Myocyte (in vitro differentiated cells): ENCODE results near the gene SLX9. TPM values are rescaled to one million over a fixed set of nuclear protein-coding genes. Genes with fewer than 3 reads are reported as not detected.
A peak's percentile ranks its signal among the peaks of the same experiment; 100 is the strongest.

ENCODE experiments used
- DNase-seq: peaks from one replicate; pipeline ENCODE4 v3.0.0-alpha.2; 2012; ENCODE audit warnings: low read depth
- total RNA-seq: library from RNA; depleted of rRNA; stranded (reverse); fragments of >200 nt; gene quantifications from 2 replicates; pipeline ENCODE4 v1.2.3, GENCODE V29; 2014

Gene SLX9
- total RNA-seq, 1 donor from 2014 or later: 13.6 TPM

- no peak for DNase-seq
Observed at GRCh38 chr21:44957047-44957831, 17.4 kb downstream of the SLX9 start.

DNA sequence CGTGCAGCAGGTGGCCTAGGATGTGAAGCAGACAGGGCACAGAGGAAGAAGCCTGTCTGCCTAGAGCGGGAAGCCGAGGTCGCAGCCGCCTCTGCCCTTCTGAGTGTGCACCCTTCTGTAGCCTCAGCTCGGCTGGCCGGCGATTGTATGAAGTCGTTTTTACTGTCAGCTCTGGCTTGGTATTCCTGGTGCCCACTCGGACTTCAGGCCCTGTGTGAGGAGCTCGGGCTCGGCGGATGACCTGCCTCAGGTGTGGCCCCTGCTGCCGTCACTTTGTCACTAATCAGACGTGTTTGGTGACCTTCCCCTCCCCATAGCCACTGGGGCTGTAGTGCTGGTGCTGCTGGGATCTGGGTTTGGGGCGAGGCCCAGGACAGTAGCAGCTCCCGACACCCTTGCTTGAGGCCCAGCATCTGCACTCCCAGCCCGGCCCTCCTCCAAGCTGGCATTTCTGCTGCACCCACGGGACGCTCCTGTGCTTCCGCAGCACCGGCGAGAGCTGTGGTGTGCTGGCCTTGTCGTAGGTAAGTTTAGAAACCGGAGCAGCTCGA, 18.1 kb downstream of the SLX9 start:
- no peak for DNase-seq

DNA sequence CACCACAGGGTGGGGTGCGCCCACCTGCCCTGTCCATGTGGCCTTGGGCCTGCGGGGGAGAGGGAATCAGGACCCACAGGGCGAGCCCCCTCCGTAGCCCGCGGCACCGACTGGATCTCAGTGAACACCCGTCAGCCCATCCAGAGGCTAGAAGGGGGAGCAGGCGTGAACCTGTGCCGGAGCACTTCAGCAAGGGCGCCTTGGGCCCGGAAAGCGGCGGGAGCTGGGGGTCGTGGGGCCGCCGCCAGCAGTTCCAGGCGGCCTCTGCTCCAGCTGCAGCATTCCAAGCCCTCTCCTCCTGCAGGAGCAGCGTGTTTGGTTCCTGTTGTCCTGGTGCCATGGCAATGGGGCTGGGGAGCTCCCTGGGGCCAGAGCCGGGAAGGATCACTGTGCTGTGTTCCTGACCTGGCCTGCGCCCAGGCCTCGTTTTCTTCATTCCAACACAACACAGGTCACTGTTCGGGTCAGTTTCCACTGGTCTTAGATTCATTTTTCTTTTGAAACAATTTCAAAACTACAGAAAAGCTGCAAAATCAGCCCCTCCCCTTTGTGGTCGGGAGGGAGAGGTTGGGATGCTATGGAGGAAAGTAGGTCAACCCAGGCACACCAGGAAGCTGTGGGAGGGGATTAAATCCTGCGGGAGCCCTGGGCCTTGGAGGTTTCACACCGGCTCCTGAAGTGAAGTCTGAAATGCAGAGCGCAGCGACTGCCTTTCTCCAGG, 18.8 kb downstream of the SLX9 start:
- peak; percentile 66 for DNase-seq

GRCh38 chr21:44959376-44960091, 19.7 kb downstream of the SLX9 start:
- no peak for DNase-seq

GRCh38 chr21:44960141-44961092, 20.6 kb downstream of the SLX9 start:
- DNase-seq: no peak

DNA sequence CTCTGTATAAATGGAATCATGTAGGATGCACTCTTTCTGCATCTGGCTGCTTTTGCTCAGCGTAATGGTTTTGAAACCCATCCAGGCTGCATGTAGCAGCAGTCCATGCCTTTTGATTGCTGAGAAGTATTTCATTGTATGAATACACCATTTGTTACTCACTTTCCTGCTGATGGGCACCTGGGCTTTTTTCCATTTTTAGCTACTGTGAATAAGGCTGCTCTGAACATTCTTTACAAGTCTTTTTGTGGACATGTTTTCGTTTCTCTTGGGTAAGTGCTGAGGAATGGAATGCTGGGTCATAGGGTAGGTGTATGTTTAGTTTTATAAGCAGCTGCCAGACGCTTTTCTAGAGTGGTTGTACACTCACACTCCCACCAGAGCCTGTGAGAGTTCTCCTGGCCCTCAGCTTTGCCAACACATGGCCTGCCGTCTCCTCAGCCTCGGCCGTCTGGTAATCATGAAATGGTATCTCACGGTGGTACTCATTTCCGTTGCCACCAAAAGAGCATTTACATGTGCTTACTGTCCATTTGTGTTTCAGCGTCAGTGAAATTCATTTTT, 22.7 kb downstream of the SLX9 start:
- DNase-seq: peak; percentile 85

DNA sequence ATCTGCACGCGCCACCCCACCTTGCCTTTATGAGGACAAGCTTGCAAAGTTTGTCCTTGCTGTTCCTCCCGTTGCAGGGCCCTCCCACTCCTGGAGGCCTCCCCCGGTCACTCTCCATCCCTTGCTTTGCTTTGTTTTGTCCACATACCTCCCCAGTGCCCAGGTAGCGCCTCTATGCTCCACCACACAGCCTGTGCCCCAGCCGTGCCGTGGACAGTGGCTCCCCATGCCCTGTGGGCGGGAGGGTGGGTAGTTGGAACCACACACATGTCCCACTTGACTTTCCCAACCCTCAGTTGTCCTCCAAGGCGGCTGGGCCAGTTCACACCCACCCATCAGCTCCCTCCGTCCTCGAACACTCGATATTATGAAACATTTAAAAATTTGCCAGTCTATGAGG, 24.6 kb downstream of the SLX9 start:
- DNase-seq: no peak

- DNase-seq: peak; percentile 84
Observed at GRCh38 chr21:44965251-44966022, 25.6 kb downstream of the SLX9 start.

DNA sequence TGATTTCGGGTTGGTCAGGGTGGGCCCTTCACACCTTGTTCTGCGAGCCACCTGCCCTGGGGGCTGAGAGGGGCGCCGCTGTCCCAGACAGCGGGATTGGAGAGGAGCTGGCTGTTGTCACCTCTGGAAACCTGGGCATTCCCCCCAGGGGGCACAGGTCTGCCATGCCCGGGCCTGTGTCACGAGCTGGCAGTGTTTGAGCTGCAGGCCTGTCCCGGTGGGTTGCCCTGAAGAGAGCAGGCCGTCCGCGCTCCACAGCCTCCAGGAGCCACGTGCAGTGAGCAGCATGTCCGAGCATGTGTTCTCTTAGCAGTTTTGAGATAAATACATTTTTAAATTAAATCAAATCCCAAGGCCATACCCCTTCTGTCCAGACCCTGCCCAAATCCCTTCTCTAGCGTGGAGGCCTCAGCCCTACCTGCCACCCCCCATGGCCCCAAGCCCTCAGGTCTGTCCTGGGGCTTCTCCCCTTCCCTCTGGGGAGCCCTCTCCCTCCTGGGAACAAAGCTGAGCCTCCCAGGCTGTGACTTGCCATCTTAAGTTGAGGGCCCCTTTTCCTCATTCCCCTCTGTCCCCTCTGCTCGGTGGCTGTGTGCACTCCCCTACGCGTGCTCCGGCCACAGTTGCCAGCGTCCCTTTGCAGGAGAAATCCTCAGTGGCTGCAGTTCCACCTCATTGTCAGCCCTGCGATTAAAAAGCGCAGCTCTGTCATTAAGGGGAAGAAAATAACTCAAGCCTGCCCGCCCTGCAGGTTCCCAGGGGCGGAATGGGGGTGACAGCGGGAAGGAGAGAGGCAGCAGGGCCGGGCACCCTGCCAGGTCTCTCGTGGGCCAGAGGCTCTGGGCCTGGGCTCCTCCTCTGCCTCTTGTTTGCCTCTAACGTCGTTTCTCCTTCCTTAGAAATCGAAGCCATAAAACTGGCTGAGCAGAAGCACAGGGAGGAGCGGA, 26.6 kb downstream of the SLX9 start:
- no peak for DNase-seq

- no peak for DNase-seq
Observed at GRCh38 chr21:44967082-44968047, 27.5 kb downstream of the SLX9 start.

- DNase-seq: no peak
Observed at GRCh38 chr21:44969066-44969670, 29.3 kb downstream of the SLX9 start.

DNA sequence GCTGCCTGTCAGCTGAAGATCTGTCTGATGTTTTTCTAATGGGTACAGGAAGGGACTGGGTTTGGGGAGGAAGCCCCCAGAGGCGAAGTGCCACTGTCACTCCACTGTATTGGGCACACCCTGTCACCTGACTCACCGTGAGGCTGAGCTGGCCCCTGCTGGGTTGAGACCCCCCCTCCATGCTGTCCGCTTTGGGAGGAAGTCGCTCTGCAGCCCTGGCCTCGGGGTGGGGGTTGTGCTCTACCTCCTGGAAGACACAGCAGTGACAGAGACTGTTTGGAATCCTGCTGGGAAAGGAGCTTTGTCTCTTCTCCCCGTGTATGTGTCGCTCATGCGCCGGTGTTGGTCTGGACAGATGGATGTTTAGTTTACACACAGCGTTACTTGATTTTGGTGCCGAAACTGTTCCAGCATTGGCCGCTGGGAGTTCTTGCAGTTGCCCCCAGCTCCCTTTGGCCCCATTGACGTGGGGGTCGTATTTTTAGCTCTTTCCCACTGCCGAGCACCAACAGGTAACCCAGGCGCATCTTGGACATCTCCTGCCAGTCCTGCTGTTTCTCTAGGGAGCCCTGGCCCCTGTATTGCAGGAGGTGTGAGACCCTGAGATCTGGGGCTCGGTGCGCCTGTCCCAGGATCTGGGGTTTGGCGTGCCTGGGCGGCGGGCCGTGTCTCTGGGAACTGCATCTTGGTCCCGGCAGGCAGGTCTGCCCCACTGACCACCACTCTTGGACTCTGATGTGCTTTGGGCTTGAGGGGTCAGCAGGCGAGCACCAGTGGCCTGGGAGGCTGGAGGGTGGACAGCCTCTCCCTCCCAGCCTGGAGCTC, 30.3 kb downstream of the SLX9 start:
- no peak for DNase-seq

DNA sequence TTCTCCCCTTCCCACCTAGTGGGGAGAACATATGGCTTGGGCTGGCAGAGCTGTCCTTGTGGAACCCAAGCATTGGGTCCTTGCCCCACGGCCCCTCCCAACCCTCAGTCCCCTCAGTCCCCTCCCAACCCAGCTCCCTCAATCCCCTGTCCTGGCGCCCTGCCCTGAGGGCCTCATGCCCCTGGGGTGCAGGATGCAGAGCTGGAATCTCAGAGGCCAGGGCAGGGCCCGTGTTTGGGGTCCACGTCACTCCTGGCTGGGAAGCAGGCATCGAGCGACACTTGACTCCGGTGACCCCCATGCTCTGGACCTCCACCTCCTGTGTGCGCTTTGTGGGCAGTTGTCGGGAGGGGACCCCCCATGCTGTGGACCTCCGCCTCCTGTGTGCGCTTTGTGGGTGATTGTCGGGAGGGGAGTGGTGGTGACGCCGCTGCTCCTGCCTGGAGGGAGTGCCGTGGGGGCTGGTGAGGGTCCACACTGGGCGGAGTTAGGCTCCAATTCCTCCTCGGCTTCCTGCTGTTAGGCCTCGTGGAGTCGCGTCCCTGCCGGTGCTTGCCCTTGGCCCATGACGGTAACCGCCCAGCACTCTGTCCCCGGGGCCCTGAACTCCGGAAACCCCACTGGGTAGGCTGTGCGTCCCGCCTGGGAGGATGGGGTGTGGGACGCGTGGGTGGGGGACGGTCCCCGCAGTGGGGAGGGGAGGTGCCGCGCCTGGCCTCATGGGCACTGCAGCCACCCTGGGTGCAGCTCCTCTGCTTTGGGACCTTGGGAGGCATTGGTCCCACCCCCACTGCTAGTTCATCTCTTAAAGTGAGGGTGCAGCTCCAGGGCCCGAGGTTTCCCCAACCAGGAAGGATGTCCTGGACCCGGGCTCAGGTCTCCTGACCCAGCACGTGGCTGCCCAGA, 31.2 kb downstream of the SLX9 start:
- DNase-seq: no peak

DNA sequence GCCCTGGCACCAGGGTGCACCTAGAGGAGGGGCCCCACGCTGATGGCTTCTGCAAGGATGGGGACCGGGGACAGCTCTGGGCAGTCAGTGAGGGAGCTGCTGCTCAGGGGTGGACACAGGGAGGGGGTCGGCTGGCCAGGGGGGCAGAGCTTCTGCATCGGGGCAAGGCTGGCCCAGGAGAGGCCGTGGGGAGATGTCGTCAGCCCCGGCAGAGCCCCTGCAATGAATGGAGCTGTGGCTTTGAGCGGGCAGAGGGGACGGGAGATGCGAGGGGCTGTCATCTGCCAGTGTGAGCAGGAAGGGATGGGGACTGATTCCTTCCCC, 31.8 kb downstream of the SLX9 start:
- DNase-seq: no peak

- DNase-seq: no peak
Observed at GRCh38 chr21:44972301-44972814, 32.5 kb downstream of the SLX9 start.
